Esophagus squamous epithelium (tissue), 4 donors: ENCODE data around the gene FBRS.
"Not testable (repeated sequence)": the region's sequence is repeated elsewhere in the genome, so short reads cannot be mapped to it uniquely, and the experiment has no call there.

Source experiments
- POLR2A ChIP-seq, 4 donors: fragments of 450-650 bp; IDR thresholded peaks; one replicate each; pipeline ENCODE4 v1.6.1; 2017; ENCODE audit warnings: antibody characterized with exemption in 4 of 4, mild to moderate bottlenecking in 4 of 4, moderate library complexity in 3 of 4
- TF ChIP-seq, protein P1 (sequence below), 6 experiments: fragments of 450-650 bp in 4 of 6; fragments of 200-600 bp in 2 of 6; sonication (generic) in 2 of 6; IDR thresholded peaks; one replicate each; pipeline ENCODE4 v1.5.1; 2016 to 2019; ENCODE audit warnings: antibody characterized with exemption in 6 of 6, mild to moderate bottlenecking in 4 of 6, moderate library complexity in 4 of 6

DNA sequence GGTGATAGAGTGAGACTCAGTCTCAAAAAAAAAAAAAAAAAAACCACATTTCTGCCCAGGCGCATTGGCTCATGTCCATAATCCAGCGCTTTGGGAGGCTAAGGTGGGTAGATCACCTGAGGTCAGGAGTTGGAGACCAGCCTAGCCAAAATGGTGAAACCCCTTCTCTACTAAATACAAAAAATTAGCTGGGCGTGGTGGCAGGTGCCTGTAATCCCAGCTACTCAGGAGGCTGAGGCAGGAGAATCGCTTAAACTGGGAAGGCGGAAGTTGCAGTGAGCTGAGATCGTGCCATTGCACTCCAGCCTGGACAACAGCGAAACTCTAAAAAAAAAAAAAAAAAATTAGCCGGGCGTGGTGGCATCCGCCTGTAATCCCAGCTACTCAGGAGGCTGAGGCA lies 21.1 kb upstream of the FBRS start:
- TF ChIP-seq, protein P1, sequence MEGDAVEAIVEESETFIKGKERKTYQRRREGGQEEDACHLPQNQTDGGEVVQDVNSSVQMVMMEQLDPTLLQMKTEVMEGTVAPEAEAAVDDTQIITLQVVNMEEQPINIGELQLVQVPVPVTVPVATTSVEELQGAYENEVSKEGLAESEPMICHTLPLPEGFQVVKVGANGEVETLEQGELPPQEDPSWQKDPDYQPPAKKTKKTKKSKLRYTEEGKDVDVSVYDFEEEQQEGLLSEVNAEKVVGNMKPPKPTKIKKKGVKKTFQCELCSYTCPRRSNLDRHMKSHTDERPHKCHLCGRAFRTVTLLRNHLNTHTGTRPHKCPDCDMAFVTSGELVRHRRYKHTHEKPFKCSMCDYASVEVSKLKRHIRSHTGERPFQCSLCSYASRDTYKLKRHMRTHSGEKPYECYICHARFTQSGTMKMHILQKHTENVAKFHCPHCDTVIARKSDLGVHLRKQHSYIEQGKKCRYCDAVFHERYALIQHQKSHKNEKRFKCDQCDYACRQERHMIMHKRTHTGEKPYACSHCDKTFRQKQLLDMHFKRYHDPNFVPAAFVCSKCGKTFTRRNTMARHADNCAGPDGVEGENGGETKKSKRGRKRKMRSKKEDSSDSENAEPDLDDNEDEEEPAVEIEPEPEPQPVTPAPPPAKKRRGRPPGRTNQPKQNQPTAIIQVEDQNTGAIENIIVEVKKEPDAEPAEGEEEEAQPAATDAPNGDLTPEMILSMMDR (IDR thresholded peaks at IDR 0.05) = not testable (repeated sequence)
- not testable (repeated sequence) for TF ChIP-seq POLR2A (IDR thresholded peaks at IDR 0.05)
